GM12878 (cell line): ENCODE data around the gene TUBD1. TPM values are rescaled to one million over a fixed set of nuclear protein-coding genes. Genes with fewer than 3 reads are reported as not detected.

Experiments
- MEF2B ChIP-seq: fragments of 450-650 bp; IDR thresholded peaks from 2 replicates; pipeline ENCODE4 v1.6.1; 2018; ENCODE audit warnings: mild to moderate bottlenecking, moderate library complexity; ENCODE audit not compliant: partially characterized antibody, poor library complexity, severe bottlenecking
- MYB ChIP-seq: fragments of 150-350 bp; IDR thresholded peaks from 2 replicates; pipeline ENCODE4 v1.6.1; 2014; ENCODE audit warnings: mild to moderate bottlenecking, low read depth, low read length, borderline replicate concordance
- NKRF ChIP-seq: fragments of 450-650 bp; conservative IDR thresholded peaks from 2 replicates; pipeline ENCODE4 v1.6.1; 2017; ENCODE audit warnings: mild to moderate bottlenecking, moderate library complexity
- PML ChIP-seq: IDR thresholded peaks from 2 replicates; pipeline ENCODE4 v1.6.1; 2012; ENCODE audit warnings: low read length, inconsistent platforms
- RAD21 ChIP-seq: IDR thresholded peaks from 2 replicates; pipeline ENCODE4 v1.6.1; 2011; ENCODE audit warnings: mild to moderate bottlenecking, low read depth, low read length, moderate library complexity; ENCODE audit not compliant: insufficient read depth
- RAD51 ChIP-seq: fragments of 450-650 bp; IDR thresholded peaks from 2 replicates; pipeline ENCODE4 v1.6.1; 2016; ENCODE audit warnings: moderate library complexity, mild to moderate bottlenecking, inconsistent platforms
- REST ChIP-seq: IDR thresholded peaks from 2 replicates; pipeline ENCODE4 v1.6.1; 2012; ENCODE audit warnings: mild to moderate bottlenecking, low read depth, low read length
- SP1 ChIP-seq: IDR thresholded peaks from one replicate; pipeline ENCODE4 v1.6.1; 2011; ENCODE audit warnings: low read depth, low read length
- SREBF2 ChIP-seq: IDR thresholded peaks from 2 replicates; pipeline ENCODE4 v1.6.1; 2012; ENCODE audit warnings: mild to moderate bottlenecking, low read length
- TBL1XR1 ChIP-seq: IDR thresholded peaks from 2 replicates; pipeline ENCODE4 v1.6.1; 2012; ENCODE audit warnings: low read depth, low read length, improper control_type of control experiment
- TCF7 ChIP-seq: IDR thresholded peaks from 2 replicates; pipeline ENCODE4 v1.6.1; 2014; ENCODE audit warnings: antibody characterized with exemption, borderline replicate concordance
- ZBTB4 ChIP-seq: fragments of 450-650 bp; formaldehyde crosslinking; IDR thresholded peaks from 2 replicates; pipeline ENCODE4 v1.4.0; 2022; ENCODE audit warnings: mild to moderate bottlenecking, moderate library complexity
- ZNF217 ChIP-seq: fragments of 450-650 bp; IDR thresholded peaks from 2 replicates; pipeline ENCODE4 v1.6.1; 2017; ENCODE audit warnings: antibody characterized with exemption, mild to moderate bottlenecking
- ZNF384 ChIP-seq: IDR thresholded peaks from 2 replicates; pipeline ENCODE4 v1.6.1; 2012; ENCODE audit warnings: low read depth, mild to moderate bottlenecking, low read length, improper control_type of control experiment, borderline replicate concordance
- ZNF687 ChIP-seq: fragments of 450-650 bp; IDR thresholded peaks from 2 replicates; pipeline ENCODE4 v1.6.1; 2017; ENCODE audit warnings: mild to moderate bottlenecking, moderate library complexity
- polyA plus RNA-seq, 11 experiments: library from polyadenylated mRNA; depleted of rRNA in 4 of 11; unstranded in 6 of 11; stranded (reverse) in 5 of 11; fragments of >200 nt; fragmentation: Nextera tagmentation in 4 of 11; fragmentation: Illumina TruSeq in 1 of 11; extraction: Ambion mirVana in 4 of 11; extraction: Trizol in 1 of 11; gene quantifications; 1 replicate in 1 of 11; 2 replicates in 10 of 11; pipeline versions ENCODE4 v1.2.1 to v1.2.3, GENCODE V29; 2011 to 2016; ENCODE audit warnings: inconsistent platforms in 2 of 11, missing spikeins in 2 of 11, low read depth in 1 of 11
- total RNA-seq, 4 experiments: library from RNA; depleted of rRNA in 3 of 4; stranded (reverse); fragments of >200 nt in 3 of 4; fragmentation: Illumina TruSeq in 1 of 4; extraction: Trizol in 1 of 4; gene quantifications; 2 replicates each; pipeline versions ENCODE4 v1.2.1 to v1.2.3, GENCODE V29; 2013 to 2021

The TUBD1 gene
- total and polyA plus RNA-seq, 10 of the 15 experiments (the other 5 are each of a cell fraction or from before 2014, with no cell fraction given), result 5.3 to 10.8 (median 8.3) TPM

- TF ChIP-seq MEF2B, result peak; percentile 100
- TF ChIP-seq ZBTB4 (CRISPR knock-in tag), result no peak
- TF ChIP-seq RAD51, result peak; percentile 56
- peak; percentile 88; the same call in 1 of the 2 replicates for TF ChIP-seq TBL1XR1
- no peak; the same call in 1 of the 2 replicates for TF ChIP-seq TCF7
- peak; percentile 87 for TF ChIP-seq PML
- peak; percentile 49; the same call in 1 of the 2 replicates for TF ChIP-seq NKRF
- peak; percentile 18; the same call in 1 of the 2 replicates for TF ChIP-seq RAD21
- no peak for TF ChIP-seq SREBF2
- no peak for TF ChIP-seq REST
- TF ChIP-seq ZNF687, result peak; percentile 81
- peak; percentile 72 for TF ChIP-seq SP1
- TF ChIP-seq ZNF217, result peak; percentile 85; the same call in 1 of the 2 replicates
- peak; percentile 97 for TF ChIP-seq MYB
- no peak for TF ChIP-seq ZNF384
These were observed 63.3 kb downstream of the TUBD1 start (continued) for GRCh38 chr17:59829217-59830006.
